ENCODE measurements around the gene SYNDIG1. TPM values are rescaled to one million over a fixed set of nuclear protein-coding genes. Genes with fewer than 3 reads are reported as not detected.
A peak's percentile ranks its signal among the peaks of the same experiment; 100 is the strongest.

The SYNDIG1 gene
- polyA plus RNA-seq, 1 donor = 4.9 TPM

DNA sequence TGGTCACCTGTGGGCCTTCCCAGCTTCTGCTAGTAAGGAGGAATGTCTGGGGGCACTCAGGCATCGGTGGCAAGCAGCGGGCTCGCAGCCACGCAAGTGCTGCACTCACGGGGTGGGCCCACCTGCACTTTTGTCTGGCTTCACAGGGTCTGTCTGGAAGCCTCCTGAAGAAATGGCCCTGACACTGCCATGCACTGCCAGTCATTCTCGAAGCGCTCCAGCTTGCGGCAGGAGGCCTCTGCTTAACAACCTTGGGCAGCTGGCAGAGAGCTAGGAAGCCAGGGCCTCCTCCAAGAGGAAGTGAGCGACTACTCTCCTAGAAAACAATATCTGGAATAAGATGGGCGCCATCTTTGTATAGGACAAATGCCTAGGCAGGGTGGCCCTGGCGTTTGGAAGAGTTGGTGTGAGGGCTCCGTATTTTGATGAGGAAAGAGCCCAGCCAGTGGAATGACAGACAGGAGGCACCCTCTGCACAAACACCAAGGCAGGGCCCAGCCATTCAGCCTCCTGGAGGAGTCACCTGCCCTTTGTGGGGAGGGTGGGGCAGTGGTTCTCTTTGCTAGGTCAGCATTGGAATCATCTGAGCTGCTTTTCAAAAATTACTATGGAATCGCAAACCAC lies 113.9 kb downstream of the SYNDIG1 start:
- DNase-seq (ENCODE audit: low read depth) = no peak

DNA sequence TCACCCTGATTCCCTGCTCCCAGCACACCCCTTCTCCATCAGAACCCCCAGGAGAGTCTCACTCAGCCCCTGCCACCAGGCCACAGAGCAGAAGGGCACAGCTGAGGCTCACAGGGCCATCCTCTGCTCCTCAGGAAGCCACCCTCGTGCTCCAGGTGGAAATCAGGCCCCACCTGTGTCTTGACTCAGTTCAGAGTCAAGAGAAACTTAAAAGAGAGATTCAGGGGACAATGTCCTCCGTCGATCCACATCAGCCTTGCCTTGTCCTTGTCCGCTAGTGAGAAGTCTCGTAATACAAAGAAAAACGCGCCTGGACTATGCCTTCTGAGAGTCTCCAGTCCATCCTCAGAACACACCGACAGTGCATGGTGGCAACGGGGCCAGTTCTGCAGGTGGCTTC lies 114.6 kb downstream of the SYNDIG1 start:
- no peak for DNase-seq (ENCODE audit: low read depth)

DNA sequence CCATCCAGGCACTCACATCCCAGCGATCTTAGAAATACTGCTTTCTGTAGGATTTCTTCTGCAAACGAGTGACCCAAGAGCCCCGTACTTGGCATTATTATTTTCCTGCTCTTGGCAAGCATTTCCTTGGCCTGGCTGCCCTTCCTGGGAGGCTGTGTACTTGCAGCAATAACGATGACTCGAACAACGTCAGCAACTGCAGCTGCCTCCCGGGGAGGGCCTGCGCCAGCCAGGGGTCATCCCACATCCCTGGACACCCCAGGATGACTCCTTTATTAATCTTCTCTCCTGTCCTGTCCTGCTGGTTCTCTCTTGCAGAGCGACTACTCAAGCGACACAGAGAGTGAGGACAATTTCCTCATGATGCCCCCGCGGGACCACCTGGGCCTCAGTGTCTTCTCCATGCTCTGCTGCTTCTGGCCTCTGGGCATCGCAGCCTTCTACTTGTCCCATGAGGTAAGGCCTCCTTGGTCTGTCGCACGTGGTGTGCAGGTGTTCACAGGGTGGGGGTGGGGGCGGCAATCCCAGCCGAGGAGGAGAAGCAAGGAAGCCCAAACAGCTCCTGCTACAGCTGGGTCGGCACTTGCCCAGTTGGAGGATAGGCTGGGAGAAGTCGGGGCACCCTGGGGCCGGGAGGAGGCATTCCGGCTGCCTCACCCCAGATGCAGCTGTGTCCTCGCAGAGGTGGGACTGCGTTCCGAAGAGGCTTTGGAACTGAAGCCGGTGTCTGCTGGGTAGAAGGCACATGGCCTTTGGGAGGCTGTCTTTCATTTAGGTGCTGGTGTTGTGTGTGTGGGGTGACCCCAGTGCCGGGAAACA lies 115.3 kb downstream of the SYNDIG1 start:
- no peak for DNase-seq (ENCODE audit: low read depth)

DNA sequence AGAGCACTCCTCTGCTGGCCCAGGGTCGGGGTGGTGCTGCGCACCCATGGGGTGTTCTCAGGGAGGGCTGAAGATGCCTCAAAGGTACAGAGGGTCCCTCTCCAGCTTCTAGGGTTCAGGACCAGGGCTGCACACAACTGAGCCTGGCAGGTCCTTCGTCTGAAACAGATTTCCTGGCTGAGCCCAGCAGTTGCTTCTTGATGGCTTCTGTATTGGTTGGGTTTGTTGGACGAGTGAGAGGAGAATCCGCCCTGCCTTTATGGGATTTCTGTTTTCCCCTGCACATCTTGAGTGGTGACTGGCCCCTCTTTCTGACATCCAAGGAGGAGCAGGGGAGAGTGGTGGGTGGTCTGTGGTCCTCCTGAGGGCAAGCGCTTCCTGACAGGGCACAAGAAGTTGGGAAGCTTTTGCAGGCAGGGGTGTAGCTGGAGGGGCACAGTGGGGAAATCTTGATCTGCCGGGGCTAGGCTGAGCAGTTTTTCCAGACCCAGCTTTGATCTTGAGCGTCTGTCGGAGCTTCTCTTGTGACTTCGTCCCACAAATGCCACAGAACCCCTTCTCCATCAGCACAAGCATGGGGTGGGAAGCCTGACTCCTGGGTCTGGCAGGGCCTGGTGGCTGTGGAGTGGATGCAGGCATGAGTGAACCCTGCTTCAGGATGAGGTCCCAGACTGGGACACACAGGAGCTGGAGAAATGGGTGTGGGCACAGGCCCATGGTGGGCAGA lies 116.5 kb downstream of the SYNDIG1 start:
- DNase-seq (ENCODE audit: low read depth) = no peak

DNA sequence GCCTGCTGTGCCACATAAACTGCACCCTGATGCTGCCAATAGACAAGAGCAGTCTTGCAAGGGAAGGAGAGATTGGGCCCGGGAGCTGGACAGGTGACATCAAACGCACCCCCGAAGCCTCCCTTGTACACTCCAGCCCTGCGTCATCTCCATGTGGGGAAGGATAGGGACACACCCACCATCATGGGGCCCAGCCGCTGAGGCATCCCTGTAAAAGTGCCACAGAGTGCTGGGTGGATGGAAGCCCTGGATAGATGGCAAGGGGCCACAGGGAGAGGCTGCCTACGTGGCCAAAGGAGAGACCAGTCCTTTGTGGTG lies 117.1 kb downstream of the SYNDIG1 start:
- no peak for DNase-seq (ENCODE audit: low read depth)

DNA sequence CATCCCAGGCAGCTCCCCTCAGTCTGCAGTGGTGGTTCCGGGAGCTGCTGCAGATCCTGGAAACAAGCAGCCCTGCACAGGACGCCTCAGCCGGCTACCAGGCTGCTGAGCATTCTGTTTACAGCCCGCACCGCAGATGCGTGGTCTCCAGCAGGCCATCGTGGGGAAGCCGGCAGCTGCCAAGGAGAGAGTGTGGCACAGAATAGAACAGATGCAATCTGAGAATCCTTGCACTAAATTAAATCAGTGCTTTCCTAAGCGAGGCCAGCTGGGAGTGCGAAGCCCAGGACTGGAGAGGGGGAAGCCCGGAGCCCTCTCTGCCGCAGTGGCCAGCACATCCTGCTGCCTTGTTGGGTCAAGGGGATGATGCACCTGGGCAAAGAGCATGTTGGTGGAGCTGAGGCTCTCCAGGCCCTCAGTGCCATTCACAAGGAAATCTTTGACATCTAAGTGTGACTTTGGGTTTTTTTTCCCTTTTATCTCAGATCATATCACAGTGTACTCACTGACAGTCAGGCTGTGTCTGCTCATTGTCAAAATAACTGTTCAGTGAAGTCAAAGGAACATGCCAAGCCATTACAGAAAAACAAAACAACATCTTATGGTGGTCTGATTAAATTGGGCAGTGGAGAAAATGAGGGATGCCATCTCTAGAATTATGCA lies 118.1 kb downstream of the SYNDIG1 start:
- DNase-seq (ENCODE audit: low read depth) = no peak

DNA sequence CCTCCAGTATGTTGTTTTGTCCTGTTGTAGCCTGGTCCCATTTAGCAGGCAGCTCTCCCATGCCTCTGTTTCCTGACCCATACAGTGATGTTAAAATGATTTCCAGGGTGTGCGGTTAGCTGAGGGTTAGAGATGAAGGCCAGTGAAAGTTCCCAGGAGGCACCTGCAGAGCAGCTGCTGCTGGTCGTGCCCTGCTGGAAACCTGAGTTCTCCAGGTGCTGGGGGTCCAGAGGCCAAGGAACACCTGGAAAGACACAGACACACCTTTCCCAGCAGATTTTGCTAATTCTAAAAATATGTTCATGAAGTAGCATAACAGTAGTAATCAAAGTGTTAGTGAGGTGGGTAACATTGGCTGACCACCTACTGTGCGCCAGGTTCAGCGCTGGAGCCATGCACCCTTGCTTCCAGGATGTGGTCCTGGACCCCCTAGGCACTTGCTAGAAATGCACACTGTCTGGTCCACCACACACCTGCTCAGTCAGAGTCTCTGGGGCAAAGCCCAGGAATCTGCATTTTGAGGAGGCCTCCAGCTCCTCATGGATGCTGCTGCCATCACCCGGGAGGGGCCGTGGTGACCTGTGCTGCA lies 118.7 kb downstream of the SYNDIG1 start:
- DNase-seq (ENCODE audit: low read depth) = no peak

DNA sequence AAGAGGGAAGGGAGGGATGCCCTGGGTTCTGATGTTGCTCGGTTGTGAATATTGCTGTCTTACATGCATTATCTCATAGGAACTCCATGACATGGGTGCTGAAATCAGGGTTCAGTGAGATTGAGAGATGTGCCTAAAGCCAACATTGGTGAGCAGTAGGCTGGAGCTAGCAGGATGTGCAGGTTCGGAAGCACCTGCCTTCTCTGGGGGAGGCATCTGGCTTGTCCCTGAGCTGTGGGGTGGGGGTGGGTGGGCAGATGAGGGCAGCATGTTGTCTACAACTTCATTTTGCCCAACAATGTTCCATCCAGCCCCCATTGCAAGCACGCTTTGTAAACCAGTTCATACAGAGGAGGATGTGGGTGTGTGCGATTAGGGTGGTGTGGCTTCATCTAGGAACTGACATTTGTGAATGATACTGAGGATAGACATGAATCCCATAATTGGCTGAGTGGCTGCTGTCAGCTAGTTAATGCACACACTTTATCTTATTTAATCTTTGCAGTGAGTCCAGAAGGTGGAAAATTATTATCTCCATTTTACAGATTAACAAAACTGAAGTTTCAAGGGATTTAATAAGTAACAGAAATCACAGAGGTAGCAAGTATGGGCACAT lies 119.4 kb downstream of the SYNDIG1 start:
- DNase-seq (ENCODE audit: low read depth) = no peak

DNA sequence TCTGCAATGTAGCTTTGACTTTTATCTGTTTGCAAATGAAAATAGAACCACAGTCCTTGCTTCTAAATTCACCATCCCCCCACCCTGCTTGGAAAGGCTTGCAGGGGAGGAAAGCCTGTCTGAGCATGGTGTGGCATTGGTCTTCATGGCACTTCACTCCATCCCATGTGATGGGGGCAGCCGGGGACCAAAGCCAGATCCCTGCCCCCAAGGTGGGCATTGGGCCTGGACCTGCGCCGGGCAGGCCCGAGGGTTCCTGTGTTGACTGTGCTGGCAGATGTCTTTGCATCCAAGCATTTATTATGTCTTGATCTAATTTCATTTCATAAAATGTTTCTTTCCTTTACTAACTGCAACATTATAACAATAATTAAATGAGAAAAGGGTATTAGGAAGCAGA lies 120.0 kb downstream of the SYNDIG1 start:
- DNase-seq (ENCODE audit: low read depth) = no peak

DNA sequence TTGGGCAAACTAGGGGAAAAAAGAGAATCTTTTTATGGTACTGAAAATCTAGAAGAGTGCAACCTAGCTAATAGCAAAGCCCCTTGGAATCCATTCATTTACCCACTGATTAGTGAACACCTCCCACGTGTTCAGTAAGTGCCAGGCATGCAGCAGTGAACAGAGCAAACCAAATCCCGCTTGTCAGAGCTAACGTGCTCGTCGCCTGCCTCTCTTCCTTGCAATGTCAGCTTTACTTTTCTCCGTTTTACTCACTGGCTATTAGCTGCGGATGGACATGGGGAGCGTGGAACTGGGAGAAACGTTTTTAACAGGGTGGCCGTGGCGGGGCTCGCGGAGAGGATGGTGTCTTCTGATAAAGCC lies 120.4 kb downstream of the SYNDIG1 start:
- no peak for DNase-seq (ENCODE audit: low read depth)

DNA sequence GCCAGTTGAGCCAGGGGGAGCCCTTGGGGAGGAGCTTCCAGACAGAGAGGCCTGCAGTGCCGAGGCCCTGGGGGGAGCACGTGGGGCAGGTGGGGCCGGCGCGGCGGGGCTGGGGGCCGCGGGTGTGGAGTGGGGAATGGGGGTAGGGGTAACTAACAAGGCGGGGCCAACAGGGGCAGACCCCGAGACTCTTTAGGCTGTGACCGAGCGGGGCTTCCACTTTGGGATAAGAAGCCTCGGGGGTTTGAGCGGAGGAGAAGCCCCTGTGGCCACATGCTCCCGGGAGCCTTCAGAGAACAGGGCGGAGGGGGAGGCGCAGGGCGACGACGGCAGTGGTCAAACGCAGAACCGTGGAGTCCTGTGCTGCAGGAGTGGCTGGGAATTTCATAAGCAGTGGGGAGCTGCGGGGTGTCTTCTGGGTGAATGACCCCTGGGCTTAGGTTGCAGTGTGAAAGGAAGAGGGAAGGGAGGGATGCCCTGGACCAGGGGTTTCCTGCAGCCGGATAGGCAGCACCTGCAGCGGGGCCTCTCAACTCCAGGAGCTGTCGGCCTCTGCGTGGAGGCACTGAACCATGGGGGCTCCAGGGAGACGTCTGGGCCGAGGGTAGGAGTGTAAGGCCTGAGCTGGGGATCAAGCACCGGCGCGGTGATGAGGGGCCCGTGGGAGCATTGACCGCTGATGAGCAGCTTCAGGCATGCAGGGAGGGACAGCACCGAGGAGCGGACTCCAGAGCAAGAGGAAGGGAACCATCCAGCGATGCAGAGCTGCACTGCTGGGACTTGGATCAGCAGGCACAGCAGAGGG lies 121.0 kb downstream of the SYNDIG1 start:
- no peak for DNase-seq (ENCODE audit: low read depth)

DNA sequence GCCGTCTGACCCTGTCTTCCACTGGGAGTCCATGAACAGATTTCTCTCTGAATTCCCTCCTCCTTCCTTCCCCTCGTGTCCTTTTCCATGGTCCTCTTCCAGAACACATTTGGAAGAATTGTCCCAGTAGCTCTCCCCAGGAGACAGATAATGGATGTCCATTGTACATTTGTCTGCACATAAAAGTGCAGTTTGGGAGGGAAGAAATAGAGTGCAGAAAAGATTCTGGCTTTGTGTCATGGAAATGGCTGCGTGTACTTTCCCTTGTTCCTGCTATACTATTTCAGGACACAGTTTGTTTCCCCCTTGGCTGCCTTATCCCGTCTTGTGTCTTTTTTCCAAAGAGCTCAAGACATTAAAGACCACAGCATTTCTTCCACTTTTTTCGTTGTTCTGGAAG lies 127.6 kb downstream of the SYNDIG1 start:
- peak; percentile 49 for DNase-seq (ENCODE audit: low read depth)

DNA sequence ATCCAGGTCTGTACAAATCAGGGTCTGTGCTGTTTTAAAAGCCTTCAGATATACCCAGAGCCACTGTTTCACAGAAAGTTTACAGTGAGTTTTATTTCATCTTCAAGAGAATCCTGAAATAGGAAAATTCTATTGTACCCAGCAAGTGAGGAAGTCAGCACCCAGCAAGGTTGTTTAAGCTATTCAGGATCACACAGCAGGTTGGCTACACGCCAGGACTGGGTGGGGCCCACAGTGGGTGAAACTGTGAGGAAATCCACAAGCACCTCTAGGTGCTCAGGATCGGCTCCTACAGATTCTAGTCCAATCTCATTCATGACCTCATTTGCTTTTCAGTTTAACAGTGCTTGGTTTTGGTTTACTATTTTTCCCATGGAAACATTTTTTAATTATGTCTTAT lies 128.9 kb downstream of the SYNDIG1 start:
- no peak for DNase-seq (ENCODE audit: low read depth)

DNA sequence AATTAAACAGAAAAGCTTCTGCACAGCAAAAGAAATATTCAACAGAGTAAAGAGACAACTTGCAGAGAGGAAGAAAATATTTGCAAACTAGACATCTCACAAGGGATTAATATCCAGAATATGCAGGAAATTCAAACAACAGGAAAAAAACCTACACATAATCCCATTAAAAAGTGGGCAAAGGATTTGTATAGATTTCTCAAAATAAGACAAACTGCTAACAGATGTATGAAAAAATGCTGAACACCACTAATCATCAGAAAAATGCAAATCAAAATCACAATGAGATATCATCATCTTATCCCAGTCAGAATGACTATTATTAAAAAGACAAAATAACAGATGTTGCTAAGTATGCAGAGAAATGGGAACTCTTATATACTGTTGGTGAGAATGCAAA lies 129.6 kb downstream of the SYNDIG1 start:
- DNase-seq (ENCODE audit: low read depth) = no peak

DNA sequence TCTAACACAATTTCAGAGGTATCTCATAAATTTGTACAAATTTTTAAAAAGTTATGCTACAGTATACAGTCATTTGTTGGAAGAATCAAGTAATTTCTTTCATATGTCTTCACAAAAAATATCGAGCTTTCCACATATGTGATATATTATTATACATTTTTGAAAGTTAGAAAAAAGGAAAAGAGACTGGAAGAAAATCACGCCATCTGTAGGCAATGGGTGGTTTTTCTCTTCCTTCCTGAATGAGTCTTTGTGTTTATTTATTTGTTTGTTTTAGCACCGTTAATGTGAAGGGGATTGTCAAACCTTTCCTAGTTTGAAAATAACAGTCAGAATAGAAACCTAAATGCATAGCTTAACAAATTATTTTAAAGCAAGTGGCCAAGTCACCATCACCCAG lies 130.6 kb downstream of the SYNDIG1 start:
- no peak for DNase-seq (ENCODE audit: low read depth)

DNA sequence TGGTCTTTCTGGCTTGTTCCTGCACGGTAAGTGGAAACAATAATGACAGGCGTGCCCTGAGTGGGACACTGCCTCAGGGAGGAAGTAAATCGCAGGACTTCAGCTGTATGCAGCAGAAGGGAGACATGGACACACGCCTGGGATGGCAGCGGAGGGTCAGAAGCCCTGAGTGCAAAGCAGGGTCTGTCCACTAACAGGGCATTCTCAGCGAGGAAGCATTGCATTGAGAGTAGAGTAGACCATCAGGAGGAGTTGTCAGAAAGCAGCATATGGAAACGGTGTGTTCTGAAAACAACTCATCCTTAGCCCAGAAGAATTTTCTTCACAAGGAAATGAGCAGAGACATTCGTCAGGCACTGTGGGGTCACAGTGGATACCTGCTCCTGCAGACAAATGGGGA lies 134.0 kb downstream of the SYNDIG1 start:
- no peak for DNase-seq (ENCODE audit: low read depth)

DNA sequence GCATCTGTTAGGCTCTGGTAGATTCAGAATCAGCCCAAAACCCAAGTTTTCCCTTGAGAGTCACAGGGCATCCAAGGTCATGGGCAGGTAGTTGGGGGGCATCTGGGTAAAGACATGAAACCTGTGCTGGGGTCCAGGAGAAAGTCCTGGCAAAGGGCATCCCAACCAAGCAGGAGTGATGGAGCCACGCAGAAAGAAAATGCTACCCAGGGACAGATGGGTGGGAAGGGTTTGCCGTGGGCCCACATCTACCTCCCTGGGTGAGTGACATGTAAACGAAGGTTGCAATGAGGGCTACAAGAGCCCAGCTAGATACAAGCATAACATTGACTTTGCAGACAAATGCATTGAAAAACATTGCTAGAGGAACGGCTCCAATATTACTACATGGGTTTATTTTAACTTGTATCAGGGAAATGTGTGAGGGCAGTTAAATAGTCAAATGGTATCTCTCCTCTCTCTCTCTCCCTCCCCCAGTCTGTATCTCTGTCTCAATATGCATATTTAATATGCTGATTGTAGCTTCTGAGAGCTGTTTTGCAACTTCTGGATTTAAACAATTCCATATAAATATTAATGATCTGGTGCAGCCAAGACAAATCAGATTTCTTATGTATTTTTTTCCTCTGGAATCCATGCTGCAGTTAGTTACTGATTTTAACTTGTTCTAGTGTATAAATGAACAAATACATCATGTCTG lies 135.7 kb downstream of the SYNDIG1 start:
- no peak for DNase-seq (ENCODE audit: low read depth)

DNA sequence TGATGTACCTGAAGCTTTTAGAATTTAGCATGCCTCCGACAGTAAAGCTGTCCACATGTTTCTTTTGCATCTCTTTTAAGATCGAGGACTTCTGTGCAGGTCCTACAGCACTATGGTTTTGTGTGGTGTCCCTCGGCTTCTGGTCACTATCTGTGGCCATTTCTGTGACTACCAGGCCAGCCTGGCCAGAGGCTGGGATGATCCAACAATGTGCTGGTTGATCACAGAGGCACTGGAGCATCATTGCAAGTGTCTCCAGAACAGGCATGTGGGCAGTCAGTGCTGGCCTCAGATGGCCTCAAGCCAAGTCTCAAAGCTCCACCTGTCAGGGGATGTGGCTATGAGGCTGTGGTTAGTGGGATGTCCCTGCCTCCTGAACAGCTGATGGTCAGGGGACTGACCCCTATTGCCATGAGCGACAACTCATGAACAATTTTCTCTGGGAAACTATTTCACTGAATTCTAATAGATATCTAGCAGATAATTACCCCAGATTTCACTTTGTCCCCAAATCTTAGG lies 136.6 kb downstream of the SYNDIG1 start:
- DNase-seq (ENCODE audit: low read depth) = no peak

DNA sequence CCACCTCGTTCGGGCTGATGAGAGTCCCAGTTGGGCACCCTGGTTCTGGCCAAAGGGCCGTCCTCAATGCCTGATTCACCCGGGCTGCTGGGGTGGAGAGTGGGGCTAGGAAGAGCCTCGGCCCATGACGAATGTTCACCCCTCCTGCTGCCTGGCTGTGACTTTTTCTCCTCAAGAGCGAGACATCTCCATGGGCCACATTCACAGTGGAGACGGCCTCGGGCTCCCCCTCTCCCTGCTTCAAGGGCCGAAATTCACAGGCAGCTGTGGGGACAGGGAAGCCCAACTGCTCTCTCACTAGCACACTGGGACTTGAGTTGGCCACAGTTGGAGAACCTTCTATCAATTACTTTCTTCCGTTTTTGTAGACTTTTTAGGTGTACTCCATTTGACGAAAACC lies 138.0 kb downstream of the SYNDIG1 start:
- DNase-seq (ENCODE audit: low read depth) = no peak

Data from forelimb muscle (tissue), 1 donor.